Trophoblast cell (in vitro differentiated cells and primary cell): ENCODE results near the gene HDAC9.

Experiments
- DNase-seq, 2 donors: peaks; one replicate each; pipeline ENCODE4 v3.0.0-alpha.2; 2016
- H2AFZ ChIP-seq: 2 replicates; pipeline ENCODE4 v1.6.1; 2013; ENCODE audit warnings: low read length, moderate library complexity, mild to moderate bottlenecking; ENCODE audit not compliant: insufficient read depth, poor library complexity
- H2AK5ac ChIP-seq: 2 replicates; pipeline ENCODE4 v1.6.1; 2013; ENCODE audit warnings: mild to moderate bottlenecking, low read length
- H2BK120ac ChIP-seq: 2 replicates; pipeline ENCODE4 v1.6.1; 2013; ENCODE audit warnings: low read length, mild to moderate bottlenecking, moderate library complexity; ENCODE audit not compliant: insufficient read depth, poor library complexity
- H2BK12ac ChIP-seq: 2 replicates; pipeline ENCODE4 v1.6.1; 2013; ENCODE audit warnings: mild to moderate bottlenecking, low read length, moderate library complexity
- H2BK5ac ChIP-seq: 2 replicates; pipeline ENCODE4 v1.6.1; 2013; ENCODE audit warnings: low read length, low read depth, moderate library complexity, mild to moderate bottlenecking; ENCODE audit not compliant: poor library complexity
- H3K14ac ChIP-seq: 2 replicates; pipeline ENCODE4 v1.6.1; 2013; ENCODE audit warnings: mild to moderate bottlenecking, low read length
- H3K18ac ChIP-seq: 2 replicates; pipeline ENCODE4 v1.6.1; 2013; ENCODE audit warnings: mild to moderate bottlenecking, low read length
- H3K23ac ChIP-seq: 2 replicates; pipeline ENCODE4 v1.6.1; 2013; ENCODE audit warnings: low read length
- H3K27ac ChIP-seq: 2 replicates; pipeline ENCODE4 v1.5.1; 2013; ENCODE audit warnings: low read depth, mild to moderate bottlenecking, inconsistent platforms, low read length, moderate library complexity
- H3K27me3 ChIP-seq: 2 replicates; pipeline ENCODE4 v1.6.1; 2013; ENCODE audit warnings: inconsistent platforms, mild to moderate bottlenecking, low read length, moderate library complexity; ENCODE audit not compliant: insufficient read depth
- H3K36me3 ChIP-seq, 2 experiments: 1 replicate in 1 of 2; 2 replicates in 1 of 2; pipeline ENCODE4 v1.6.1; 2013; ENCODE audit warnings: low read length in 2 of 2, mild to moderate bottlenecking in 2 of 2, moderate library complexity in 1 of 2; ENCODE audit not compliant: insufficient read depth in 2 of 2, control insufficient read depth in 1 of 2
- H3K4ac ChIP-seq: 2 replicates; pipeline ENCODE4 v1.6.1; 2013; ENCODE audit warnings: low read depth, mild to moderate bottlenecking, low read length, moderate library complexity
- H3K4me1 ChIP-seq, 2 experiments: 1 replicate in 1 of 2; 2 replicates in 1 of 2; pipeline ENCODE4 v1.6.1; 2013; ENCODE audit warnings: low read length in 2 of 2, mild to moderate bottlenecking in 2 of 2, moderate library complexity in 1 of 2; ENCODE audit not compliant: insufficient read depth in 2 of 2, control insufficient read depth in 1 of 2
- H3K4me2 ChIP-seq: 2 replicates; pipeline ENCODE4 v1.6.1; 2013; ENCODE audit warnings: inconsistent platforms, mild to moderate bottlenecking, low read length, moderate library complexity
- H3K4me3 ChIP-seq: 2 replicates; pipeline ENCODE4 v1.5.1; 2013; ENCODE audit warnings: mild to moderate bottlenecking, low read depth, low read length, inconsistent platforms
- H3K79me1 ChIP-seq: one replicate; pipeline ENCODE4 v1.6.1; 2013; ENCODE audit warnings: low read length
- H3K79me2 ChIP-seq: 2 replicates; pipeline ENCODE4 v1.6.1; 2013; ENCODE audit warnings: low read length, mild to moderate bottlenecking; ENCODE audit not compliant: control insufficient read depth, insufficient read depth, poor library complexity
- H3K9ac ChIP-seq: 2 replicates; pipeline ENCODE4 v1.6.1; 2013; ENCODE audit warnings: mild to moderate bottlenecking, low read length
- H3K9me3 ChIP-seq: 2 replicates; pipeline ENCODE4 v1.6.1; 2013; ENCODE audit warnings: low read depth, mild to moderate bottlenecking, control low read depth, inconsistent platforms, low read length; ENCODE audit not compliant: insufficient read depth
- H4K12ac ChIP-seq: 2 replicates; pipeline ENCODE4 v1.6.1; 2013; ENCODE audit warnings: low read depth, mild to moderate bottlenecking, low read length, moderate library complexity
- H4K8ac ChIP-seq: 2 replicates; pipeline ENCODE4 v1.6.1; 2013; ENCODE audit warnings: low read depth, mild to moderate bottlenecking, low read length, moderate library complexity
- H4K91ac ChIP-seq: one replicate; pipeline ENCODE4 v1.6.1; 2013; ENCODE audit warnings: low read depth, mild to moderate bottlenecking, low read length, moderate library complexity
- WGBS: extraction: QIAGEN DNeasy Blood & Tissue Kit; methylation state at CpG from one replicate; pipeline ENCODE4 v1.1.7; 2013; ENCODE audit warnings: missing lambda C conversion rate; ENCODE audit not compliant: insufficient read length, insufficient coverage; ENCODE audit errors: extremely low coverage; 5-methylcytosine and 5-hydroxymethylcytosine counted together

HDAC9 gene

DNA sequence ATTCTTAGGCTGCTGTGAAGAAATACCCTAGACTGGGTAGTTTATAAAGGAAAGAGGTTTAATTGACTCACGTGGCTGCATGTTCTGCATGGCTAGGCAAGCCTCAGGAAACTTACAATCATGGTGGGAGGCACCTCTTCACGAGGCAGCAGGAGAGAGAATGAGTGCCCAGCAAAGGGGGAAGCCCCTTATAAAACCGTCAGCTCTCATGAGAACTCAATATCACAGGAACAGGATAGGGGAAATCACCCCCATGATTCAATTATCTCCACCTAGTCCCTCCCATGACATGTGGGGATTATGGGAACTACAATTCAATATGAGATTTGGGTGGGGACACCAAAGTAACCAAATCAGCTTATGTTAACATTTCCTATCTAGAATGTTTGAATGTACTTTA is 362.7 kb downstream of the HDAC9 start:
- no CpG with 5 or more reads among the region's 3 CpGs for WGBS

DNA sequence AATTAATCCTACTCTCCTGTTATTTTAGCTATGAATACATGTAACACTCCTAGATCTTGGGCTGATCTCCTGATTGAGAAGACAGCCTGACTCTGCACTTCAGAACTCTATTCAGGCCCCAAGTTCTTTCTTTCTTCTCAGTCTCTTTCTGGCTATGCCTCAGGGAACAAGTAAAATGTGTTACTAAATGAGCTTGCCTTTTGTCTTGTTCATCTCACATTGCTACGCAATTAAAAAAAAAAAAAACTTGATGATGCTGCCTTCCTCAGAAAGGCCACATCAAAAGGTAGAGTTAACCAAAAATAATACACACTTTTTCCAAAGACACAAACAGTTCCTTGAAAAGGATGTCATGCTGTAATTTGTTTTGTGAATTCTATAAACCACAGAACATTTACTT is 363.8 kb downstream of the HDAC9 start:
- Histone ChIP-seq H2AFZ (no peak overlapping the region), H3K9me3 (no peaks in the 10 kb centered on the region), H3K79me2 (no peaks in the 10 kb centered on the region), H3K36me3 (no peaks in the 10 kb centered on the region), H3K23ac (no peak overlapping the region), H2AK5ac (no peak overlapping the region), H2BK120ac (no peak overlapping the region), H3K18ac (no peak overlapping the region), H4K8ac (no peak overlapping the region), H3K4me3 (no peak overlapping the region), H4K91ac (no peak overlapping the region), H3K4me2 (no peak overlapping the region), H3K27ac (no peak overlapping the region), H3K79me1 (no peaks in the 10 kb centered on the region), H3K9ac (no peak overlapping the region), H4K12ac (no peak overlapping the region), H3K4ac (no peak overlapping the region), H3K4me1 (no peaks in the 10 kb centered on the region), H3K27me3 (no peaks in the 10 kb centered on the region), H2BK12ac (no peak overlapping the region), H3K14ac (no peak overlapping the region), H2BK5ac (no peak overlapping the region)
- no CpG with 5 or more reads among the region's 1 CpG for WGBS
- DNase-seq, result no peak

More for the DNA sequence above, 362.7 kb downstream of the HDAC9 start:
- no peak overlapping the region for H3K27ac ChIP-seq
- no peak overlapping the region for H2BK12ac ChIP-seq
- H3K79me2 ChIP-seq, result no peaks in the 10 kb centered on the region
- H2AFZ ChIP-seq, result no peak overlapping the region
- H4K8ac ChIP-seq, result no peak overlapping the region
- H3K9ac ChIP-seq, result no peak overlapping the region
- H2BK5ac ChIP-seq, result no peak overlapping the region
- no peak overlapping the region for H3K18ac ChIP-seq
- H3K27me3 ChIP-seq, result no peaks in the 10 kb centered on the region
- no peak overlapping the region for H3K4ac ChIP-seq
- H3K4me1 ChIP-seq, result no peaks in the 10 kb centered on the region
- H3K79me1 ChIP-seq, result no peaks in the 10 kb centered on the region
- H2AK5ac ChIP-seq, result no peak overlapping the region
- DNase-seq, result no peak
- H4K91ac ChIP-seq, result no peak overlapping the region
- H3K4me2 ChIP-seq, result no peak overlapping the region
- no peaks in the 10 kb centered on the region for H3K9me3 ChIP-seq
- no peak overlapping the region for H3K14ac ChIP-seq
- H3K36me3 ChIP-seq, result no peaks in the 10 kb centered on the region
- H2BK120ac ChIP-seq, result no peak overlapping the region
- H3K23ac ChIP-seq, result no peak overlapping the region
- H4K12ac ChIP-seq, result no peak overlapping the region
- no peak overlapping the region for H3K4me3 ChIP-seq

DNA sequence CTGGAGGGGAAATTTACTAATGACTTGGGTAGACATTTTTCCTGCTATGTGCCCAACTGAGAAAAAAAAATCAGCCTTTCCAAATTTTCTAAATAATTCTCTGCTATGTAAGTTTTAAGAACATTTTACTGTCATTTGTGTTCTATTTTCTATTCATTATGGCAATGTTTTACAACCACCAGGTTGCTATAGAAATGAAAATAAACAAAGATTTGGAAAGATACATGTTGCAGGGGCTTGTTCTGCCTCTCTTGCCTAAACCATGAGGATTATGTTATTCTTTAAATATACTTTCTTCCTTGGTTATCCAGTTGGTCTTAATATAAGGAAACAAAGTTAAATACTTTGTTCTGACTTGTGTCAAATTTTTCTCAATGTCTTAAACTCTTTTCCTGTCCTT is 364.7 kb downstream of the HDAC9 start:
- Histone ChIP-seq H3K23ac (no peak overlapping the region), H2BK120ac (no peak overlapping the region), H3K79me1 (no peaks in the 10 kb centered on the region), H3K79me2 (no peaks in the 10 kb centered on the region), H3K27ac (no peak overlapping the region), H4K91ac (no peak overlapping the region), H2BK12ac (no peak overlapping the region), H2BK5ac (no peak overlapping the region), H3K27me3 (no peaks in the 10 kb centered on the region), H3K36me3 (no peaks in the 10 kb centered on the region), H3K9me3 (no peaks in the 10 kb centered on the region), H3K4ac (no peak overlapping the region), H2AK5ac (no peak overlapping the region), H3K9ac (no peak overlapping the region), H3K18ac (no peak overlapping the region), H2AFZ (no peak overlapping the region), H4K8ac (no peak overlapping the region), H3K4me3 (no peak overlapping the region), H3K14ac (no peak overlapping the region), H3K4me2 (no peak overlapping the region), H4K12ac (no peak overlapping the region), H3K4me1 (no peaks in the 10 kb centered on the region)
- DNase-seq, result no peak

DNA sequence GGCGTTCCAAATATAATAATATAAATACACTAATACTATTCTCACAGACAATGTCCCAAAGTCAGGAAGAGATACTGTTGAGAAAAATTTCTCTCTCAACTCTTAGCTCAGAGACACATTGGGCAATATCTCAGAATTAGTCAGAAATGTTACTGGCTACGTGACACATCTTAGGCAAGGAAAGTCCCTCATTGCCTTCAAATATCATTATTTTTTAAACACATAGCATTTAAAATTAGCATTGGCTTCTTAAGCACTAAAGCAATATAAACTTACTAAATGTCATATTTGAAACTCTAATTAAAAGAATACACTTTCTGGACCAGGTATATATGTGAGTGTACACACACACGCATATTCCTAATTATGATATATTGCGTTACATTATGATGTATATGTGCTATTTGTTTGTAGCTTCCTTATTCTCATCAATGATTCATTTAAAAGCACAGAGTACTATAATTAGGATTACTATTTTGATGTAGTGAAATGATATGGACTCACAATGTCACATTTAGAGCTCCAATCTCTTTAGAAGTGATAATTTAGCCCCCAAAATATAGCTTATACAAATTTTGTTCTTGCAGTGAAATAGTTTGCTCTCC is 366.1 kb downstream of the HDAC9 start:
- no peaks in the 10 kb centered on the region for H3K27me3 ChIP-seq
- H2BK5ac ChIP-seq, result no peak overlapping the region
- no peak overlapping the region for H3K4me2 ChIP-seq
- no peaks in the 10 kb centered on the region for H3K79me2 ChIP-seq
- H3K4me3 ChIP-seq, result no peak overlapping the region
- H3K79me1 ChIP-seq, result no peaks in the 10 kb centered on the region
- no peak overlapping the region for H3K4ac ChIP-seq
- H3K23ac ChIP-seq, result no peak overlapping the region
- no peak overlapping the region for H4K91ac ChIP-seq
- H3K9me3 ChIP-seq, result no peaks in the 10 kb centered on the region
- no peak overlapping the region for H2AK5ac ChIP-seq
- no CpG with 5 or more reads among the region's 4 CpGs for WGBS
- no peak overlapping the region for H3K27ac ChIP-seq
- no peak for DNase-seq
- no peak overlapping the region for H2BK12ac ChIP-seq
- H4K8ac ChIP-seq, result no peak overlapping the region
- no peaks in the 10 kb centered on the region for H3K36me3 ChIP-seq
- no peaks in the 10 kb centered on the region for H3K4me1 ChIP-seq
- H3K14ac ChIP-seq, result no peak overlapping the region
- H2BK120ac ChIP-seq, result no peak overlapping the region
- no peak overlapping the region for H2AFZ ChIP-seq
- H3K9ac ChIP-seq, result no peak overlapping the region
- H3K18ac ChIP-seq, result no peak overlapping the region
- no peak overlapping the region for H4K12ac ChIP-seq
